H1 (cell line): Measurements from ENCODE around the gene SLC35F5. TPM values are rescaled to one million over a fixed set of nuclear protein-coding genes. Genes with fewer than 3 reads are reported as not detected.

ENCODE experiments used
- JUND ChIP-seq: IDR thresholded peaks from 2 replicates; pipeline ENCODE4 v1.6.1; 2011; ENCODE audit warnings: mild to moderate bottlenecking, improper control_type of control experiment, low read length
- RBBP5 ChIP-seq: IDR thresholded peaks from 2 replicates; pipeline ENCODE4 v1.7.1; 2012; ENCODE audit warnings: low read depth, mild to moderate bottlenecking, inconsistent platforms, low read length, moderate library complexity, borderline replicate concordance
- RFX5 ChIP-seq: IDR thresholded peaks from 2 replicates; pipeline ENCODE4 v1.6.1; 2011; ENCODE audit warnings: low read depth, low read length, improper control_type of control experiment, borderline replicate concordance
- USF2 ChIP-seq: IDR thresholded peaks from 2 replicates; pipeline ENCODE4 v1.6.1; 2011; ENCODE audit warnings: low read length, improper control_type of control experiment
- polyA plus RNA-seq, 7 experiments: library from polyadenylated mRNA; depleted of rRNA in 3 of 7; stranded (reverse) in 5 of 7; unstranded in 2 of 7; fragments of >200 nt in 5 of 7; fragments of 200-250 nt in 2 of 7; gene quantifications; 1 replicate in 5 of 7; 2 replicates in 1 of 7; 4 replicates in 1 of 7; pipeline versions ENCODE4 v1.2.1 to v1.2.3, GENCODE V29; 2011 to 2013; ENCODE audit warnings: missing spikeins in 2 of 7, mixed read lengths in 2 of 7
- total RNA-seq: library from RNA; stranded (reverse); fragmentation: NEBNext Ultra II Directional; extraction: Animal tissue kit (Norgen Biotek cat#: 25700); gene quantifications from 2 replicates; pipeline ENCODE4 v1.2.1, GENCODE V29; 2021

The SLC35F5 gene
- total and polyA plus RNA-seq, 2 of the 8 experiments (the other 6 are each of a cell fraction or from before 2014, with no cell fraction given): 11.8 to 22.2 TPM

DNA sequence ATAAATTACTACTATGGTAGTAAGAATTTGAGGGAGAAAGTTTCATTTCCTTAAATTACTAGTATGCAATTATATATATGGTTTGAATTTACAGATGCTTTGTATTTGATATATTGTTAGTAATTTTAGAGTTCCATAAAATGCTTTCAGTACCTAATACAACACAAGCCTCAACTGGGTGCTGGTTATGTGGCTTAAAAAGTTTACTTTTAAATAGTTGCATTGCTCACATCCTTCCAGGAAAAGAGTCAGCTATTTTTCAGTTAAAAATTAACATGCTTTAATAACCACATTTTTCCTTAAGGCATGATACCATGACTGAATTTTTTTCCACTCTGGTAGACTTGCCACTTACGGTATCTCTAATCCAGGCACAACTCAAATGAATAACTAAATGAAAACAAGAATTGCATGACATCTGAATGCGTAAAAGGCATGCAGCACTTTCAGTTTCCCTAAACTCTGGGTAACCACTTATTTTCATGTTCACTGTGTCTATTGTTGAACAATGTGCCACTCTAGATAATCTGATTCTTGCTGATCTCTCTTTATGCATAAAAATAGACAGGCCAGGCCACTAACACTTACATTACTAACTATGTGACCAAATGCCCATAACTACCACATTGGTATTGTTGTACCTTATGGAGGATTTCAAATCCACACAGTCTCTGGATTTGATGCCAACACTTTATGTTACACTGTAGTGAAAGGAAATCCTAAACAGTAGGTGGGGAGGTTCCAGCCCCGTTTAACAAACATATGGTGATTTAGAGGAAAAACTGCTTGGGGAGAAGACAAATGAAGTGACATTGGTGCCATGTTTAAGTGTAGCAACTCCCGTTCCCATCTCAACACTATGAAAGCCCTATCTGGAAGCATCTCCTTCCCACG lies 35.5 kb upstream of the SLC35F5 start (continued):
- TF ChIP-seq JUND (no peak), RBBP5 (no peak), USF2 (no peak), RFX5 (no peak)
